HepG2 (cell line): ENCODE measurements around the gene CMTM8. TPM values are rescaled to one million over a fixed set of nuclear protein-coding genes. Genes with fewer than 3 reads are reported as not detected.

Source experiments
- CERS6 ChIP-seq: sonication (generic); formaldehyde crosslinking; IDR thresholded peaks from 2 replicates; pipeline ENCODE4 v1.5.0; 2020; ENCODE audit warnings: missing genetic modification reagents
- CHD2 ChIP-seq: IDR thresholded peaks from 2 replicates; pipeline ENCODE4 v1.6.1; 2011; ENCODE audit warnings: low read depth, low read length, improper control_type of control experiment
- FOXA3 ChIP-seq: IDR thresholded peaks from 2 replicates; pipeline ENCODE4 v1.6.1; 2016; ENCODE audit warnings: missing genetic modification reagents, missing compliant biosample characterization
- HNF4G ChIP-seq, 2 experiments: sonication (generic) in 1 of 2; formaldehyde crosslinking in 1 of 2; IDR thresholded peaks; 2 replicates each; pipeline versions ENCODE4 v1.4.0 to v1.6.1; 2011 to 2020; ENCODE audit warnings: borderline replicate concordance in 2 of 2, low read depth in 2 of 2, mild to moderate bottlenecking in 2 of 2, low read length in 1 of 2, missing genetic modification reagents in 1 of 2, moderate library complexity in 1 of 2
- MXD4 ChIP-seq: IDR thresholded peaks from 2 replicates; pipeline ENCODE4 v1.6.1; 2016; ENCODE audit warnings: mild to moderate bottlenecking, missing biosample characterization, missing genetic modification reagents
- MXI1 ChIP-seq: IDR thresholded peaks from 3 replicates; pipeline ENCODE4 v1.6.1; 2012; ENCODE audit warnings: low read depth, low read length, inconsistent platforms, borderline replicate concordance
- PHB2 ChIP-seq: fragments of 450-650 bp; IDR thresholded peaks from 2 replicates; pipeline ENCODE4 v1.6.1; 2018; ENCODE audit not compliant: partially characterized antibody
- RCOR2 ChIP-seq: IDR thresholded peaks from 2 replicates; pipeline ENCODE4 v1.6.1; 2016; ENCODE audit warnings: missing biosample characterization, missing genetic modification reagents
- SMAD9 ChIP-seq: sonication (generic); formaldehyde crosslinking; IDR thresholded peaks from 2 replicates; pipeline ENCODE4 v1.5.1; 2020; ENCODE audit warnings: mild to moderate bottlenecking, missing genetic modification reagents
- SOX5 ChIP-seq: IDR thresholded peaks from 2 replicates; pipeline ENCODE4 v1.6.1; 2016; ENCODE audit warnings: borderline replicate concordance
- TAF1 ChIP-seq: sonication (generic); formaldehyde crosslinking; IDR thresholded peaks from 2 replicates; pipeline ENCODE4 v1.4.0; 2020; ENCODE audit warnings: missing genetic modification reagents
- ZBTB7A ChIP-seq: sonication (generic); formaldehyde crosslinking; IDR thresholded peaks from 2 replicates; pipeline ENCODE4 v1.8.0; 2022; ENCODE audit warnings: mild to moderate bottlenecking, missing genetic modification reagents
- ZNF230 ChIP-seq: sonication (generic); formaldehyde crosslinking; IDR thresholded peaks from 2 replicates; pipeline ENCODE4 v1.4.0; 2020; ENCODE audit warnings: mild to moderate bottlenecking, missing genetic modification reagents
- ZNF274 ChIP-seq: sonication (generic); formaldehyde crosslinking; IDR thresholded peaks from 2 replicates; pipeline ENCODE4 v1.5.1; 2020; ENCODE audit warnings: mild to moderate bottlenecking, missing genetic modification reagents
- ZNF546 ChIP-seq: sonication (generic); formaldehyde crosslinking; conservative IDR thresholded peaks from 2 replicates; pipeline ENCODE4 v1.8.1; 2023; ENCODE audit warnings: mild to moderate bottlenecking, missing genetic modification reagents
- ZNF563 ChIP-seq: sonication (generic); formaldehyde crosslinking; IDR thresholded peaks from 2 replicates; pipeline ENCODE4 v1.8.0; 2022; ENCODE audit warnings: mild to moderate bottlenecking, moderate library complexity, missing genetic modification reagents
- ZNF780A ChIP-seq: sonication (generic); formaldehyde crosslinking; IDR thresholded peaks from 2 replicates; pipeline ENCODE4 v1.8.0; 2022; ENCODE audit warnings: mild to moderate bottlenecking, missing genetic modification reagents, moderate library complexity
- ZNF790 ChIP-seq: sonication (generic); formaldehyde crosslinking; IDR thresholded peaks from 2 replicates; pipeline ENCODE4 v1.8.0; 2022; ENCODE audit warnings: missing genetic modification reagents, mild to moderate bottlenecking, borderline replicate concordance
- ZSCAN12 ChIP-seq: sonication (generic); formaldehyde crosslinking; IDR thresholded peaks from 2 replicates; pipeline ENCODE4 v1.9.0; 2021; ENCODE audit warnings: mild to moderate bottlenecking, missing genetic modification reagents
- polyA plus RNA-seq, 8 experiments: library from polyadenylated mRNA; depleted of rRNA in 3 of 8; stranded (reverse) in 7 of 8; unstranded in 1 of 8; fragments of >200 nt; fragmentation: Illumina TruSeq in 4 of 8; extraction: Trizol in 4 of 8; gene quantifications; 2 replicates each; pipeline versions ENCODE4 v1.2.1 to v1.2.3, GENCODE V29; 2011 to 2016; ENCODE audit warnings: low read depth in 4 of 8, missing spikeins in 1 of 8, mixed read lengths in 1 of 8; ENCODE audit not compliant: insufficient read depth in 1 of 8
- total RNA-seq, 5 experiments: library from RNA; depleted of rRNA; stranded (reverse); fragments of >200 nt; fragmentation: Illumina TruSeq; extraction: Trizol; gene quantifications; 2 replicates each; pipeline ENCODE4 v1.2.3, GENCODE V29; 2016; ENCODE audit warnings: low read depth in 1 of 5
- TF ChIP-seq, protein P1 (sequence below): sonication (generic); formaldehyde crosslinking; IDR thresholded peaks from 2 replicates; pipeline ENCODE4 v1.4.0; 2020; ENCODE audit warnings: missing genetic modification reagents
- TF ChIP-seq, protein P2 (sequence below): sonication (generic); formaldehyde crosslinking; conservative IDR thresholded peaks from 2 replicates; pipeline ENCODE4 v1.8.0; 2022; ENCODE audit warnings: mild to moderate bottlenecking, moderate library complexity, missing genetic modification reagents

CMTM8 gene
- total and polyA plus RNA-seq, 2 of the 13 experiments (the other 11 are each of a cell fraction or from before 2014, with no cell fraction given) = 8.9 to 15.8 TPM

DNA sequence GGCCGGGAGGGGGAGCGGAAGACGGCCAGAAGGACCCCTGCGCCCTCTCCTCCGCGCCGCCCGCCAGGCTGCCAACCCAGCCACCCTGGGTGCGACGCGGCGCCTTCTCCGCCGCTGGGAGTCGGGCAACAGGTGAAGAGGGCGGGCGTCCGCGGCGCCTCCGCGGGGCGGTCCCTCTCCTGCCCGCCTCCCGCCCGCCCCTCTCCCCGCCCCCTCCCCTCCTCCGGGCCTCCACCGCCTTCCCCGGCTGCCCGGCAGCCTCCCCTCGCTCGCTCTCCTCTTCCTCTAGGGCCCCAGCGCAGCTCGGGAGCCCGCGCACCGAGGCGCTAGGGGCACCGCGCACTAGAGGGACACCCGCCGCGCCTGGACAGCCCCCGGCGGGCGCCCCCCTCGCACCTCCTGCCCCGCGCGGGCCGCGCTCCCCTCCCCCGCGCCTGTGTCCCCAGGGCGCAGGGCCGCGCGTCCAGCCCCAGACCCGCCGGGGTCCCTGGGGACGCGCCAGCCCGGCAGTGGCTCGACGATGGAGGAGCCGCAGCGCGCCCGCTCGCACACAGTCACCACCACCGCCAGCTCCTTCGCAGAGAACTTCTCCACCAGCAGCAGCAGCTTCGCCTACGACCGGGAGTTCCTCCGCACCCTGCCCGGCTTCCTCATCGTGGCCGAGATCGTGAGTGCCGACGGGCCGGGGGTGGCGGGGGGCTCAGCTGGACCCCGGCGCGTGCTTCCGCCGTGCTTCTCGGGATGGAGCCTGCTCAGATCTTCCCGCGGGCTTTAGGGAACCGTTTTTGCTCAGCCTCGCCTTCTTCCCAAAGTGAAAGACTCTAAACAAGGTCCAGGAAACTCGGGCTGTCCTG lies at the start of gene CMTM8 (continued):
- TF ChIP-seq, protein P1, sequence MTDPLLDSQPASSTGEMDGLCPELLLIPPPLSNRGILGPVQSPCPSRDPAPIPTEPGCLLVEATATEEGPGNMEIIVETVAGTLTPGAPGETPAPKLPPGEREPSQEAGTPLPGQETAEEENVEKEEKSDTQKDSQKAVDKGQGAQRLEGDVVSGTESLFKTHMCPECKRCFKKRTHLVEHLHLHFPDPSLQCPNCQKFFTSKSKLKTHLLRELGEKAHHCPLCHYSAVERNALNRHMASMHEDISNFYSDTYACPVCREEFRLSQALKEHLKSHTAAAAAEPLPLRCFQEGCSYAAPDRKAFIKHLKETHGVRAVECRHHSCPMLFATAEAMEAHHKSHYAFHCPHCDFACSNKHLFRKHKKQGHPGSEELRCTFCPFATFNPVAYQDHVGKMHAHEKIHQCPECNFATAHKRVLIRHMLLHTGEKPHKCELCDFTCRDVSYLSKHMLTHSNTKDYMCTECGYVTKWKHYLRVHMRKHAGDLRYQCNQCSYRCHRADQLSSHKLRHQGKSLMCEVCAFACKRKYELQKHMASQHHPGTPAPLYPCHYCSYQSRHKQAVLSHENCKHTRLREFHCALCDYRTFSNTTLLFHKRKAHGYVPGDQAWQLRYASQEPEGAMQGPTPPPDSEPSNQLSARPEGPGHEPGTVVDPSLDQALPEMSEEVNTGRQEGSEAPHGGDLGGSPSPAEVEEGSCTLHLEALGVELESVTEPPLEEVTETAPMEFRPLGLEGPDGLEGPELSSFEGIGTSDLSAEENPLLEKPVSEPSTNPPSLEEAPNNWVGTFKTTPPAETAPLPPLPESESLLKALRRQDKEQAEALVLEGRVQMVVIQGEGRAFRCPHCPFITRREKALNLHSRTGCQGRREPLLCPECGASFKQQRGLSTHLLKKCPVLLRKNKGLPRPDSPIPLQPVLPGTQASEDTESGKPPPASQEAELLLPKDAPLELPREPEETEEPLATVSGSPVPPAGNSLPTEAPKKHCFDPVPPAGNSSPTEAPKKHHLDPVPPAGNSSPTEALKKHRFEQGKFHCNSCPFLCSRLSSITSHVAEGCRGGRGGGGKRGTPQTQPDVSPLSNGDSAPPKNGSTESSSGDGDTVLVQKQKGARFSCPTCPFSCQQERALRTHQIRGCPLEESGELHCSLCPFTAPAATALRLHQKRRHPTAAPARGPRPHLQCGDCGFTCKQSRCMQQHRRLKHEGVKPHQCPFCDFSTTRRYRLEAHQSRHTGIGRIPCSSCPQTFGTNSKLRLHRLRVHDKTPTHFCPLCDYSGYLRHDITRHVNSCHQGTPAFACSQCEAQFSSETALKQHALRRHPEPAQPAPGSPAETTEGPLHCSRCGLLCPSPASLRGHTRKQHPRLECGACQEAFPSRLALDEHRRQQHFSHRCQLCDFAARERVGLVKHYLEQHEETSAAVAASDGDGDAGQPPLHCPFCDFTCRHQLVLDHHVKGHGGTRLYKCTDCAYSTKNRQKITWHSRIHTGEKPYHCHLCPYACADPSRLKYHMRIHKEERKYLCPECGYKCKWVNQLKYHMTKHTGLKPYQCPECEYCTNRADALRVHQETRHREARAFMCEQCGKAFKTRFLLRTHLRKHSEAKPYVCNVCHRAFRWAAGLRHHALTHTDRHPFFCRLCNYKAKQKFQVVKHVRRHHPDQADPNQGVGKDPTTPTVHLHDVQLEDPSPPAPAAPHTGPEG (CRISPR knock-in tag) = peak; percentile 4; the same call in 1 of the 2 replicates
- TF ChIP-seq MXD4 (CRISPR knock-in tag) (no peak), SMAD9 (CRISPR knock-in tag) (no peak), CERS6 (CRISPR knock-in tag) (no peak), ZNF230 (no peak), RCOR2 (CRISPR knock-in tag) (no peak), TAF1 (CRISPR knock-in tag) (peak; percentile 28; the same call in 1 of the 2 replicates), ZSCAN12 (0 out of 2 replicates have a peak, but pooled peaks have one; percentile 62), MXI1 (no peak), ZNF546 (CRISPR knock-in tag) (no peak), ZNF563 (CRISPR knock-in tag) (no peak), ZNF780A (CRISPR knock-in tag) (no peak), FOXA3 (CRISPR knock-in tag) (no peak), CHD2 (no peak), SOX5 (CRISPR knock-in tag) (no peak), ZNF790 (CRISPR knock-in tag) (no peak), HNF4G (IDR thresholded peaks at IDR 0.05; ENCODE audit: borderline replicate concordance, low read depth, low read length) (no peak), HNF4G (CRISPR knock-in tag; IDR thresholded peaks at IDR 0.05; ENCODE audit: borderline replicate concordance, low read depth) (no peak), ZBTB7A (CRISPR knock-in tag) (0 out of 2 replicates have a peak, but pooled peaks have one; percentile 39), ZNF274 (CRISPR knock-in tag) (0 out of 2 replicates have a peak, but pooled peaks have one; percentile 1), PHB2 (no peak)
- TF ChIP-seq, protein P2, sequence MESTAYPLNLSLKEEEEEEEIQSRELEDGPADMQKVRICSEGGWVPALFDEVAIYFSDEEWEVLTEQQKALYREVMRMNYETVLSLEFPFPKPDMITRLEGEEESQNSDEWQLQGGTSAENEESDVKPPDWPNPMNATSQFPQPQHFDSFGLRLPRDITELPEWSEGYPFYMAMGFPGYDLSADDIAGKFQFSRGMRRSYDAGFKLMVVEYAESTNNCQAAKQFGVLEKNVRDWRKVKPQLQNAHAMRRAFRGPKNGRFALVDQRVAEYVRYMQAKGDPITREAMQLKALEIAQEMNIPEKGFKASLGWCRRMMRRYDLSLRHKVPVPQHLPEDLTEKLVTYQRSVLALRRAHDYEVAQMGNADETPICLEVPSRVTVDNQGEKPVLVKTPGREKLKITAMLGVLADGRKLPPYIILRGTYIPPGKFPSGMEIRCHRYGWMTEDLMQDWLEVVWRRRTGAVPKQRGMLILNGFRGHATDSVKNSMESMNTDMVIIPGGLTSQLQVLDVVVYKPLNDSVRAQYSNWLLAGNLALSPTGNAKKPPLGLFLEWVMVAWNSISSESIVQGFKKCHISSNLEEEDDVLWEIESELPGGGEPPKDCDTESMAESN (CRISPR knock-in tag) = no peak
